Endometrium (tissue), 2 donors: ENCODE data around the gene PRKAB1.

Experiments used
- FAIRE-seq: peaks from 2 replicates; lab custom pipeline; 2012; peaks lifted over from hg19 to GRCh38; lab: Jason Lieb, UNC
- donor health status: control.
- donor health status: control.

PRKAB1 gene

DNA sequence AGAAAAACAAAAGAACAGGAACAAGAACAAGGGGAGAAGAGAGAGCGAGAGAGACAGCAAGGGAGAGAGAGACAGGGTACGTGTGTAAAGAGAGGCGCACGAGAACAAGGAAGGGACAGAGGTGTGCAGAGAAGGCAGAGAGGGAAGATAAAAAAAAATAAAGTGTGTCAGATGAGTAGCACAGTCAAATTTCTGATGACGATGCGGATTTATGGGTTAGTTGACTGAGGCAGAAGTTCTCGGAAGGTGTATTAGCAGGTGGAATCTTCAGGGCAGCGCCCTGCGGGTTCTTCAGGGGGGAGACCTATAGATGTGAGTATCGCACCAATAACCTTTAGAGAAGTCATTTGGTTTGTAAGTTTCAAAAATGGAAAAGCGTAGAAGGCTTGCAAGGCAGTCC, 44.8 kb downstream of the PRKAB1 start:
- no peak for FAIRE-seq

DNA sequence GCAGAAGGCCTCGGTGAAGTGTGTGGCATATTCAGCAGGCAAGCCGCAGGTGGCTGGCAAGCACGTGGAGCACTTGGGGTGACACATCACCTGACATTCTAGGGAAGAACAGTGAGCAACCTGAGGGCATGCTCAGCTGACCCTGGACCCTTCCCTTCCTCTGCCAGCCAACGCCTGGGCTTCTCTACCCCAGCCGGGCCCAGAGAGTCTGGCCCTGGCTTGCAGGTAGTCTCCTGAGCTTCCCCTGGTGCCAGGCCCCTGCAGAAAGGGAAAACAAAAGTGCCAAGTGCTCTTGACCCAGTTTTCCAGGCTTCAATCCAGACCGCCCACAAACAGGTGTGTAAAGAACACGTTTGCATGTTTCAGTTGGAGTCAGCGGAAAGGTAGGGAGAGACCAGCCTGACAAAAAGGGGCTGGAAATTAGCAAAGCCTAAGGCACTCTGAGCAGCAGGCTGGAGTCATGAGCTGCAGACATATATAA, 45.7 kb downstream of the PRKAB1 start:
- no peak for FAIRE-seq

- no peak for FAIRE-seq
Observed at GRCh38 chr12:119714614-119715267, 46.8 kb downstream of the PRKAB1 start.

DNA sequence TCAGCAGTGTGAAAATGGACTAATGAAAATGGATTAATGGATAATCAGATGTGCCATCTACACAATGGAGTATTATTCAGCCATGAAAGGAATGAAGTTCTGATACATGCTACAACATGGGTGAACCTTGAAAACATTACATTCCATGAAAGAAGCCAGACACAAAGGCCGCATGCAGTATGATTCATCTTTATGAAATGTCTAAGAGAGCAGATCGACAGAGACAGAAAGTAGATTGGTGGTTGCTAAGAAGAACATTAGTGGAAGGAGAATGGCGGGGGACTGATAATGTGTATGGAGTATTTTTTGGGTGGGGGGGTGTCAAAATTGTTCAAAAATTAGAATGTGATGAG, 47.3 kb downstream of the PRKAB1 start:
- no peak for FAIRE-seq

- FAIRE-seq, result no peak
Observed at GRCh38 chr12:119718141-119718540, 50.2 kb downstream of the PRKAB1 start.

- no peak for FAIRE-seq
Observed at GRCh38 chr12:119720349-119720748, 52.4 kb downstream of the PRKAB1 start.

DNA sequence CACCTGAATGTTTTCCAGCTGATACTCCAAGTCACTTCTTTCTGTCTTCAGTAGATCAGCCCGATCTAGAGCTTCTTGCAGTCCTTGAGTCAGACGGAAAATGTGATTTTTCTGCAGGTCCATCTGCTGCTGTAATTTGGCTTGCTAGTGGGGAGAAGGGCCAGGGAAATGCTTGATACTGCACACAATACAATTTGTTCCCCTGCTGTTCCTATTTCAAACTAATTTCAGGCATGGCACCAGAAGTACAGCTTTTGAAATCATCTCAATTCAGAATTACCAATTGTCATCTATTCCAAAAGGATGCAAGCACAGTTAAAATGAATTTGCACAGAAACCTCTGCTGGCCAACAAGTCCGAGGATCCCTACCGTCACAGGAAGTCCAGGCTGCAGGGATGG, 53.4 kb downstream of the PRKAB1 start:
- FAIRE-seq, result no peak

- FAIRE-seq, result no peak
Observed at GRCh38 chr12:119725523-119725922, 57.6 kb downstream of the PRKAB1 start.

DNA sequence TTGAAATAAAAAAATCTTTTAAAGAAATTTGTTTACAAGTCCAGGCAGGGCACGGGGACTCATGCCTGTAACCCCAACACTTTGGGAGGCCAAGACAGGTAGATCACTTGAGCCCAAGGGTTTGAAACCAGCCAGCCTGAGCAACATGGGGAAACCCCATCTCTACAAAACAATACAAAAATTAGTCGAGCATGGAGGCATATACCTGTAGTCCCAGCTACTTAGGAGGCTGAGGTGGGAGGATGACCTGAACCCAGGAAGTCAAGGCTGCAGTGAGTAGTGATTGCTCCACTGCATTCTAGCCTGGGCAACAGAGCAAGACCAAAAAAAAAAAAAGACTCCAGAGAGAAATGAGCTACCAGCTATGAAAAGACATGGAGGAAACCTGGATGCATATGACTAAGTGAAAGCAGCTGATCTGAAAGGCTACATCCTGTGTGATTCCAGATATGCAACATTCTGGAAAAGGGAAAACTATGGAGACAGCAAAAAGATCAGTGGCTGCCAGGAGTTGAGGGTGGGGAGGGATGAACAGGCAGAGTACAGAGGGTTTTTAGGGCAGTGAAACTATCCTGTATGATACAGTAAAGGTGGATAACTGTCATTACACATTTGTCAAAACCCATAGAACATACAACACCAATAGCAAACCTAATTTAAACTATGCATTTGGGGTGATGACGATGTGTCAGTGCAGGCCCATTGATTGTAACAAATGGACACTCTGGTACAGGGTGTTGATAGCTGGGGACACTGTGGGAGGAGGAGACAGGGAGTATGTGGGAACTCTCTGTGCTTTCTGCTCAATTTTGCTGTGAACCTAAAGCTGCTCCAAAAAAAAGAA, 59.9 kb downstream of the PRKAB1 start:
- FAIRE-seq, result no peak

- no peak for FAIRE-seq
Observed at GRCh38 chr12:119728444-119728745, 60.5 kb downstream of the PRKAB1 start.

DNA sequence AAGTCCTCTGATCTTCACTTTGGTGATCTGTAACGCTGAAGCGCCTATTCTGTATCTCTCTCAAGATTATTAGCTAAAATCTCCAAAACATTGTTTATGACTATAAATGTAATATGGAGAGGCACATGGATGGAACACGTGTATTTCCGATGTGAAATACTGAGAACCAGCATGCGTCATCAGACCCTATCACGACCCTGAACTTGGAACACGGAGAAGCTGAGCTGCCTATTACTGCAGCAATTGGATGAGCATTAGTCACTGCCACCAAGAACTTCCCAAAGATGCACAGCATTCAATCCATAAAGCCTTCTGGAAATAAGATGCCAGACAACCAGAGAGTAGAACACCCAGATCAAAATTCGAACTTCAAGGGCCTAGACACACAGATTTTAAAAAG, 61.9 kb downstream of the PRKAB1 start:
- no peak for FAIRE-seq

DNA sequence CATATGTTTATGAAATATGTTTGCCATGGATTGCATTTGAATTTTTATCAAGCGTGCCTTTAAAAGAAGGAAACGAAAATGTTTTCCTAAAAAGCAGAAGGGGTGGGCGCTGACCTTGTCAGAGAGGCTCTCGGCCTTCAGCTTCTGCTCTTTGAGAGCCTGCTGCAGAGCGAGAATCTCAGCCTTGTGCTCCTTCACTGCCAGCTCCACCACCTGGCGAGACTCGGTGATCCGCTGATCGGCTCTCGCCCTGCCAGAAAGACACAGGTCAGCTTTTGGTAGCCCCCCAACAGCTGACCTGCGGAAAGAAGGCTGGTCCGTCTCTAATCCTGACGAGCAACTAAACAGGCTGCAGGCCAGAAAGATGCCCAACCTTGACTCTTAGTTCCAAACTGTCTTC, 62.4 kb downstream of the PRKAB1 start:
- FAIRE-seq, result no peak
